Smooth muscle cell of the umbilical artery (primary cell): Measurements from ENCODE around the gene ETHE1. TPM values are rescaled to one million over a fixed set of nuclear protein-coding genes. Genes with fewer than 3 reads are reported as not detected.

ENCODE experiments used
- total RNA-seq: library from RNA; depleted of rRNA; stranded (reverse); fragments of >200 nt; gene quantifications from 2 replicates; pipeline ENCODE4 v1.2.3, GENCODE V29; 2014

The ETHE1 gene
- total RNA-seq: 49.8 and 63.5 TPM in 2 replicates

GRCh38 chr19:43526884-43527859 is at the start of gene ETHE1:
Gene ETHE1, minus strand, starts transcription at chr19:43527201. Its CDS starts 24 bp downstream, at chr19:43527177.

GRCh38 chr19:43575156-43575950 is 48.4 kb upstream of the ETHE1 start, which contains the start of the genes PINLYP and XRCC1:
Gene PINLYP, plus strand, starts transcription at chr19:43575801. Its CDS starts 1,391 bp downstream, at chr19:43577192.
Gene XRCC1, minus strand, starts transcription at chr19:43575527. Its CDS starts 69 bp downstream, at chr19:43575458.

GRCh38 chr19:43532962-43533545 is 6.1 kb upstream of the ETHE1 start, which contains the start of gene ZNF575:
Gene ZNF575, plus strand, starts transcription at chr19:43533188. Its CDS starts 1,235 bp downstream, at chr19:43534423.

GRCh38 chr19:43504426-43505185 is 22.4 kb downstream of the ETHE1 start, which contains the start of gene PHLDB3:
Gene PHLDB3, minus strand, starts transcription at chr19:43504746. Its CDS starts 628 bp downstream, at chr19:43504118.

GRCh38 chr19:43465468-43466120 is 61.4 kb downstream of the ETHE1 start, which contains the start of gene LYPD3:
Gene LYPD3, minus strand, starts transcription at chr19:43465608. Its CDS starts 37 bp downstream, at chr19:43465571.

Other genes starting within 250 kb of the ETHE1 start
- gene CD177, start 173.5 kb downstream of the ETHE1 start, total RNA-seq: not detected in 2 replicates
- not detected in 2 replicates for gene TEX101, start 112.3 kb downstream of the ETHE1 start, total RNA-seq
- 0.09 TPM in 1 of 2 replicates, not detected in the other for gene LYPD3, start 61.6 kb downstream of the ETHE1 start, total RNA-seq
- 14.7 and 21.1 TPM in 2 replicates for gene PHLDB3, start 22.5 kb downstream of the ETHE1 start, total RNA-seq
- gene ZNF575, start 6.0 kb upstream of the ETHE1 start, total RNA-seq: 0.09 and 0.30 TPM in 2 replicates
- 10.8 and 11.9 TPM in 2 replicates for gene XRCC1, start 48.3 kb upstream of the ETHE1 start, total RNA-seq
- gene PINLYP, start 48.6 kb upstream of the ETHE1 start, total RNA-seq: 0.30 and 0.69 TPM in 2 replicates
- gene IRGQ, start 68.9 kb upstream of the ETHE1 start, total RNA-seq: 24.9 and 34.3 TPM in 2 replicates
- 7.7 and 10.9 TPM in 2 replicates for gene ZNF576, start 69.4 kb upstream of the ETHE1 start, total RNA-seq
- gene SRRM5, start 84.9 kb upstream of the ETHE1 start, total RNA-seq: 0.05 TPM in 1 of 2 replicates, not detected in the other
- gene ZNF428, start 92.4 kb upstream of the ETHE1 start, total RNA-seq: 21.3 and 48.1 TPM in 2 replicates
- 1.8 and 3.8 TPM in 2 replicates for gene CADM4, start 112.6 kb upstream of the ETHE1 start, total RNA-seq
- gene PLAUR, start 143.0 kb upstream of the ETHE1 start, total RNA-seq: 120 and 200 TPM in 2 replicates
- not detected in 2 replicates for gene IRGC, start 188.9 kb upstream of the ETHE1 start, total RNA-seq
- gene SMG9, start 227.8 kb upstream of the ETHE1 start, total RNA-seq: 9.8 and 16.6 TPM in 2 replicates